GM10847 (cell line): ENCODE data around the gene ADORA1.

ENCODE experiments used
- POLR2A ChIP-seq: IDR thresholded peaks from 2 replicates; pipeline ENCODE4 v1.6.1; 2011; ENCODE audit not compliant: insufficient read length; ENCODE audit errors: extremely low read depth

The ADORA1 gene

GRCh38 chr1:203089001-203089650 lies 38.4 kb upstream of the ADORA1 start:
- no peak for TF ChIP-seq POLR2A

- TF ChIP-seq POLR2A, result no peak
Observed at GRCh38 chr1:203089651-203090045, 37.9 kb upstream of the ADORA1 start.

GRCh38 chr1:203090421-203091198 lies 36.9 kb upstream of the ADORA1 start:
- TF ChIP-seq POLR2A, result no peak

GRCh38 chr1:203091199-203091477 lies 36.4 kb upstream of the ADORA1 start:
- TF ChIP-seq POLR2A, result no peak

GRCh38 chr1:203091761-203092330 lies 35.7 kb upstream of the ADORA1 start:
- no peak for TF ChIP-seq POLR2A

- TF ChIP-seq POLR2A, result no peak
Observed at GRCh38 chr1:203093754-203094410, 33.6 kb upstream of the ADORA1 start.

- TF ChIP-seq POLR2A, result no peak
Observed at GRCh38 chr1:203095061-203095690, 32.4 kb upstream of the ADORA1 start.

- no peak for TF ChIP-seq POLR2A
Observed at GRCh38 chr1:203096566-203096965, 31.0 kb upstream of the ADORA1 start.

GRCh38 chr1:203097001-203097400 lies 30.5 kb upstream of the ADORA1 start:
- TF ChIP-seq POLR2A, result no peak

GRCh38 chr1:203098445-203098844 lies 29.1 kb upstream of the ADORA1 start:
- TF ChIP-seq POLR2A, result no peak

GRCh38 chr1:203098914-203099520 lies 28.5 kb upstream of the ADORA1 start:
- no peak for TF ChIP-seq POLR2A

GRCh38 chr1:203099805-203100515 lies 27.6 kb upstream of the ADORA1 start:
- TF ChIP-seq POLR2A, result no peak

- no peak for TF ChIP-seq POLR2A
Observed at GRCh38 chr1:203100516-203100869, 27.0 kb upstream of the ADORA1 start.

GRCh38 chr1:203101813-203102634 lies 25.5 kb upstream of the ADORA1 start:
- no peak for TF ChIP-seq POLR2A
